ENCODE results near the gene NPLOC4.

NPLOC4 gene

GRCh38 chr17:81672954-81673353 is 36.0 kb upstream of the NPLOC4 start:
- DNase-seq (ENCODE audit: low read depth) = no peak

GRCh38 chr17:81672504-81672903 is 35.6 kb upstream of the NPLOC4 start:
- DNase-seq (ENCODE audit: low read depth) = no peak
- no peak for TF ChIP-seq CTCF (conservative IDR thresholded peaks at IDR 0.05; ENCODE audit: low read depth, low read length)
- no peak overlapping the region for H3K4me3 ChIP-seq (ENCODE audit: low read length)

More at GRCh38 chr17:81672954-81673353, 36.0 kb upstream of the NPLOC4 start:
- H3K4me3 ChIP-seq (ENCODE audit: low read length) = no peak overlapping the region
- TF ChIP-seq CTCF (conservative IDR thresholded peaks at IDR 0.05; ENCODE audit: low read depth, low read length) = no peak

- DNase-seq (ENCODE audit: low read depth) = no peak
- peak overlapping the region; percentile 10 for H3K4me3 ChIP-seq (ENCODE audit: low read length)
- TF ChIP-seq CTCF (conservative IDR thresholded peaks at IDR 0.05; ENCODE audit: low read depth, low read length) = no peak
Measured at GRCh38 chr17:81667754-81668153, 30.8 kb upstream of the NPLOC4 start.

GRCh38 chr17:81666342-81667191 is 29.7 kb upstream of the NPLOC4 start, which contains the start of the genes CCDC137 and OXLD1:
Gene CCDC137 (plus strand): TSS chr17:81666737. CDS start chr17:81666767, 30 bp downstream.
Gene OXLD1 (minus strand): TSS chr17:81666605. CDS start chr17:81666577, 28 bp downstream.
- DNase-seq (ENCODE audit: low read depth) = peak; percentile 86
- peak within 1 kb of the TSS; percentile 86 for H3K4me3 ChIP-seq (ENCODE audit: low read length)
- TF ChIP-seq CTCF (conservative IDR thresholded peaks at IDR 0.05; ENCODE audit: low read depth, low read length) = no peak

- no peak for DNase-seq (ENCODE audit: low read depth)
- H3K4me3 ChIP-seq (ENCODE audit: low read length) = peak overlapping the region; percentile 86
- no peak for TF ChIP-seq CTCF (conservative IDR thresholded peaks at IDR 0.05; ENCODE audit: low read depth, low read length)
Measured at GRCh38 chr17:81666092-81666341, 29.1 kb upstream of the NPLOC4 start.

GRCh38 chr17:81665205-81666091 is 28.5 kb upstream of the NPLOC4 start:
- TF ChIP-seq CTCF (conservative IDR thresholded peaks at IDR 0.05; ENCODE audit: low read depth, low read length) = no peak
- H3K4me3 ChIP-seq (ENCODE audit: low read length) = peak overlapping the region; percentile 86
- DNase-seq (ENCODE audit: low read depth) = no peak

Measured in retinal pigment epithelial cell (primary cell).